Esophagus squamous epithelium (tissue), 5 donors: ENCODE measurements around the gene SULT1C2. TPM values are rescaled to one million over a fixed set of nuclear protein-coding genes. Genes with fewer than 3 reads are reported as not detected.

Source experiments
- DNase-seq: peaks from one replicate; lab custom pipeline; 2025; lab: John Stamatoyannopoulos, UW
- H3K27ac ChIP-seq, 4 donors: fragments of 200-600 bp; sonication (generic); one replicate each; pipeline ENCODE4 v1.5.1; 2016 to 2019; ENCODE audit warnings: mild to moderate bottlenecking in 1 of 4
- H3K27me3 ChIP-seq, 4 donors: fragments of 200-600 bp; sonication (generic); 1 replicate in 3 of 4; 2 replicates in 1 of 4; pipeline versions ENCODE4 v1.5.1 to v1.6.0; 2017 to 2021; ENCODE audit warnings: antibody characterized with exemption in 1 of 4
- H3K36me3 ChIP-seq, 3 donors: fragments of 200-600 bp; sonication (generic); one replicate each; pipeline ENCODE4 v1.5.1; 2016 to 2019
- H3K4me1 ChIP-seq, 3 donors: fragments of 200-600 bp; sonication (generic); one replicate each; pipeline ENCODE4 v1.5.1; 2017 to 2019
- H3K4me3 ChIP-seq, 4 donors: fragments of 200-600 bp; sonication (generic); 1 replicate in 3 of 4; 2 replicates in 1 of 4; pipeline ENCODE4 v1.5.1; 2016 to 2019; ENCODE audit warnings: mild to moderate bottlenecking in 2 of 4, moderate library complexity in 1 of 4
- H3K9me3 ChIP-seq, 3 donors: fragments of 200-600 bp; sonication (generic); one replicate each; pipeline ENCODE4 v1.5.1; 2016 to 2019
- POLR2A ChIP-seq, 4 donors: fragments of 450-650 bp; IDR thresholded peaks; one replicate each; pipeline ENCODE4 v1.6.1; 2017; ENCODE audit warnings: antibody characterized with exemption in 4 of 4, mild to moderate bottlenecking in 4 of 4, moderate library complexity in 3 of 4
- WGBS, 2 donors: methylation state at CpG; one replicate each; pipeline ENCODE4 v1.1.5; 2018; 5-methylcytosine and 5-hydroxymethylcytosine counted together
- intact Hi-C: fragments of 100-400 bp; cut with DNase I; formaldehyde crosslinking; loops from one replicate; pipeline ENCODE4 v1.15.0; 2022
- total RNA-seq, 4 donors: library from RNA; depleted of rRNA; stranded (reverse); fragments of >200 nt; gene quantifications; one replicate each; pipeline ENCODE4 v1.1.0, GENCODE V29; 2016
- TF ChIP-seq, protein P1 (sequence below), 6 experiments: fragments of 450-650 bp in 4 of 6; fragments of 200-600 bp in 2 of 6; sonication (generic) in 2 of 6; IDR thresholded peaks; one replicate each; pipeline ENCODE4 v1.5.1; 2016 to 2019; ENCODE audit warnings: antibody characterized with exemption in 6 of 6, mild to moderate bottlenecking in 4 of 6, moderate library complexity in 4 of 6
- donor health status: DM: yes; HTN: yes; CAD: no.

SULT1C2 gene
- total RNA-seq, 4 donors from 2014 or later: 0.57 TPM; not detected in 3

DNA sequence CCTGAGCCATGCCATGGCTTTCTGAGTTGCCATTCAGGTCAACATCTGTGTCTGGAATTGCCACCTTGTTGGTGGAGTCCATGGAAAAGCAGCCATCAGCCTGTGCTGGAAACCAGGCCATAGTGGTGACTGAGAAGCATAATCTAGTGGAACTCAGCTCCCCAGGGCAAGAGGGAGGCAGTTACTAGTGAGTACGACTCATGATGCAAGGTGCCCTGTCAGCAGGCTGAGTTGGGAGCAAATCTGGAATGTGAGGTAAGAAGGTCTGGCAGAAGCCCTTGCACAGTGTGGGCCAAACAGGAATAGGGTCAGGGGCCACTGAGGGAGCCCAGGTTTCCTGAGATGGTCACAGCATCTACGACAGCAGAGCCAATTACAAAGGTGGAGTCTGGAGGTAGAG lies 37.1 kb downstream of the SULT1C2 start:
- TF ChIP-seq, protein P1, sequence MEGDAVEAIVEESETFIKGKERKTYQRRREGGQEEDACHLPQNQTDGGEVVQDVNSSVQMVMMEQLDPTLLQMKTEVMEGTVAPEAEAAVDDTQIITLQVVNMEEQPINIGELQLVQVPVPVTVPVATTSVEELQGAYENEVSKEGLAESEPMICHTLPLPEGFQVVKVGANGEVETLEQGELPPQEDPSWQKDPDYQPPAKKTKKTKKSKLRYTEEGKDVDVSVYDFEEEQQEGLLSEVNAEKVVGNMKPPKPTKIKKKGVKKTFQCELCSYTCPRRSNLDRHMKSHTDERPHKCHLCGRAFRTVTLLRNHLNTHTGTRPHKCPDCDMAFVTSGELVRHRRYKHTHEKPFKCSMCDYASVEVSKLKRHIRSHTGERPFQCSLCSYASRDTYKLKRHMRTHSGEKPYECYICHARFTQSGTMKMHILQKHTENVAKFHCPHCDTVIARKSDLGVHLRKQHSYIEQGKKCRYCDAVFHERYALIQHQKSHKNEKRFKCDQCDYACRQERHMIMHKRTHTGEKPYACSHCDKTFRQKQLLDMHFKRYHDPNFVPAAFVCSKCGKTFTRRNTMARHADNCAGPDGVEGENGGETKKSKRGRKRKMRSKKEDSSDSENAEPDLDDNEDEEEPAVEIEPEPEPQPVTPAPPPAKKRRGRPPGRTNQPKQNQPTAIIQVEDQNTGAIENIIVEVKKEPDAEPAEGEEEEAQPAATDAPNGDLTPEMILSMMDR (IDR thresholded peaks at IDR 0.05): no peak
- TF ChIP-seq POLR2A (IDR thresholded peaks at IDR 0.05): no peak
- DNase-seq: no peak
- H3K27me3 ChIP-seq: no peaks in the 10 kb centered on the region
- no peaks in the 10 kb centered on the region for H3K9me3 ChIP-seq
- H3K27ac ChIP-seq: no peak overlapping the region
- H3K36me3 ChIP-seq: no peaks in the 10 kb centered on the region
- H3K4me3 ChIP-seq: no peak overlapping the region
- H3K4me1 ChIP-seq: no peaks in the 10 kb centered on the region
- 68 to 85% methylated on average over 2 of the region's 2 CpGs for WGBS, 2 donors
- intact Hi-C loops: no loop called here

DNA sequence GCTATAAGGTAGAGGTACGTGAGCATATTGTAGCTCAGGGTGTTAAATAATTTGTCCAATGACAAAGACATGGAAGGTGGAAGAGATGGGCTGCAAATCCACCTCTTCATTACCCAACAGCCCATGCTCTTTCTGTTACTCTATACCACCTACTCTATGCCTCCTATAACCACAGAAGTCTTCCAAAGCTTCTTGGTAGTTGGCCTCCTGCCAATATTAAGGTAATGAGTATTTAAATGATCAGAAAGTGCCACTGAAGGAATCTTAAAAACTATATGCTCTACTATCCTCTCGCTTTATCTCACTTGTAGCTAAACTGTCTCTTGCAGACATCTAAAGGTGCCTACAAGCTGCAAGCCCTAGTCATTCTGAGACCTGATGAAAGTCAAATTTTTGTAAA lies 41.1 kb downstream of the SULT1C2 start:
- Histone ChIP-seq H3K4me3 (no peak overlapping the region), H3K36me3 (no peaks in the 10 kb centered on the region), H3K27me3 (no peaks in the 10 kb centered on the region), H3K27ac (no peak overlapping the region), H3K9me3 (no peaks in the 10 kb centered on the region), H3K4me1 (no peaks in the 10 kb centered on the region)
- no peak for DNase-seq
- TF ChIP-seq, protein P1 (IDR thresholded peaks at IDR 0.05): no peak
- TF ChIP-seq POLR2A (IDR thresholded peaks at IDR 0.05): no peak
- 89 to 94% methylated on average over 2 of the region's 2 CpGs for WGBS, 2 donors
- intact Hi-C loops: no loop called here

DNA sequence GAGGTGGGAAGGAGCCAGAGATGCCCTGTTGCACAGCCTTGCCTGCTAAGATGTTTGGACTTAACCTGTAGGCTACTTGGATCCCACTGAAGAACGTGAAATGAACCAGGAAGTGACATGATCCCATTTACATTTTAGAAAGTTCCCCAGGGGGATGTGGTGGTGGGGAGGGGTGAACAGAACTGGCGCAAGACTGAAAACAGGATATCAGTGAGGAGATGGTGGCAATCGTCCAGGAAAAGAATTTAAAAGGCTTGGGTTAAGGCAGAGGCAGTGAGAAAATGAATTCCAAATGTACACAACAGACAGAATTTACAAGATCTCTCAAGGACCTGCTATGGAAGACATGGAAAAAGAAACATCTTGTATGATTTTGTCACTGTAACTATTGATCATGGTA lies 42.3 kb downstream of the SULT1C2 start:
- no peaks in the 10 kb centered on the region for H3K9me3 ChIP-seq
- intact Hi-C loops: no loop called here
- no peak overlapping the region for H3K27ac ChIP-seq
- no peak for TF ChIP-seq POLR2A (IDR thresholded peaks at IDR 0.05)
- TF ChIP-seq, protein P1 (IDR thresholded peaks at IDR 0.05): no peak
- no peaks in the 10 kb centered on the region for H3K36me3 ChIP-seq
- 18 to 36% methylated on average over 3 of the region's 3 CpGs for WGBS, 2 donors
- no peaks in the 10 kb centered on the region for H3K4me1 ChIP-seq
- no peak overlapping the region for H3K4me3 ChIP-seq
- no peak for DNase-seq
- H3K27me3 ChIP-seq: no peaks in the 10 kb centered on the region

DNA sequence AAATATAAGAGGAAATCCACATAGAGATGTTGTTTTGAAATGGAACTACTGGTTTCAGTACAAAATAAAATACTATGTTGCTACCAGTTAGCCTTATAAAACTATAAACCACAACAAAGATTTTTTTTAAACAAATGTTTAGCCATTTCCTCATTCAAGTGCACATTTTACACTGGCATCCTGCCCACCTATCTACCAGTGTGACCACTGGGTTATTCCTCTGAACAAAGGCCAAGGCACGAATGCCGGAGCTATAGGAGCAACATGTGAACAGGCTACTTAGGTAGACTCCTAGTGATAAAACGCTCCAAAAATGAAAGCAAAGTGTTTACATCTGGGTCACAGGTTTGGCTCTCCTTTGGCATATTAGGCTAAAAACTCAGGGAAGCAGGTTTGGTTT lies 57.3 kb downstream of the SULT1C2 start:
- Histone ChIP-seq H3K4me3 (no peak overlapping the region), H3K4me1 (no peaks in the 10 kb centered on the region), H3K36me3 (no peaks in the 10 kb centered on the region), H3K27me3 (no peaks in the 10 kb centered on the region), H3K27ac (no peak overlapping the region), H3K9me3 (no peaks in the 10 kb centered on the region)
- intact Hi-C loops: no loop called here
- DNase-seq: no peak
- WGBS, 2 donors: 53 to 75% methylated on average over 3 of the region's 3 CpGs
- TF ChIP-seq, protein P1 (IDR thresholded peaks at IDR 0.05): no peak
- no peak for TF ChIP-seq POLR2A (IDR thresholded peaks at IDR 0.05)

DNA sequence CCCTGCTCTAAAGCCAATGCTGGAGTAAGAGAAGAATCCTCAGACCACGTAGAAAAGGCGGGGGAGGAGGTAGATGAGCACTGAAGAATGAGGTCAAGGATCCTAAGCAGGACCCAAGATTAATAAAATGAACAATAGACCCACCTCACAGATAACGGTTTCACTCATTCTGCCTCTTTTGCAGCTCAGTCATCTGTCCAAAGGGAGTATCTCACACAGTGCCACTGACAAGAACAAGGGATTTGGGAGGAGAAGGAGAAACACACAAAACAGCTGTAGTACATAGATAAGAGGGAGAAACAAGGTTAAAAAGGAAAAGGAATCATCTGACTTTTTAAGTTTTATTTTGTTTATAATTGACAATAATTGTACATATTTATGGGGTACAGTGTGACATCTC lies 58.1 kb downstream of the SULT1C2 start:
- H3K4me1 ChIP-seq: no peaks in the 10 kb centered on the region
- H3K9me3 ChIP-seq: no peaks in the 10 kb centered on the region
- intact Hi-C loops: no loop called here
- H3K27ac ChIP-seq: no peak overlapping the region
- H3K4me3 ChIP-seq: no peak overlapping the region
- H3K36me3 ChIP-seq: no peaks in the 10 kb centered on the region
- DNase-seq: no peak
- TF ChIP-seq, protein P1 (IDR thresholded peaks at IDR 0.05): no peak
- no peak for TF ChIP-seq POLR2A (IDR thresholded peaks at IDR 0.05)
- no peaks in the 10 kb centered on the region for H3K27me3 ChIP-seq
- 72 to 83% methylated on average over 3 of the region's 3 CpGs for WGBS, 2 donors
